Amniotic stem cell (primary cell): ENCODE data around the gene LCNL1.
"Not testable (repeated sequence)": the region's sequence is repeated elsewhere in the genome, so short reads cannot be mapped to it uniquely, and the experiment has no call there.

Source experiments
- DNase-seq: peaks from one replicate; lab custom pipeline; 2025; lab: John Stamatoyannopoulos, UW

Gene LCNL1

DNA sequence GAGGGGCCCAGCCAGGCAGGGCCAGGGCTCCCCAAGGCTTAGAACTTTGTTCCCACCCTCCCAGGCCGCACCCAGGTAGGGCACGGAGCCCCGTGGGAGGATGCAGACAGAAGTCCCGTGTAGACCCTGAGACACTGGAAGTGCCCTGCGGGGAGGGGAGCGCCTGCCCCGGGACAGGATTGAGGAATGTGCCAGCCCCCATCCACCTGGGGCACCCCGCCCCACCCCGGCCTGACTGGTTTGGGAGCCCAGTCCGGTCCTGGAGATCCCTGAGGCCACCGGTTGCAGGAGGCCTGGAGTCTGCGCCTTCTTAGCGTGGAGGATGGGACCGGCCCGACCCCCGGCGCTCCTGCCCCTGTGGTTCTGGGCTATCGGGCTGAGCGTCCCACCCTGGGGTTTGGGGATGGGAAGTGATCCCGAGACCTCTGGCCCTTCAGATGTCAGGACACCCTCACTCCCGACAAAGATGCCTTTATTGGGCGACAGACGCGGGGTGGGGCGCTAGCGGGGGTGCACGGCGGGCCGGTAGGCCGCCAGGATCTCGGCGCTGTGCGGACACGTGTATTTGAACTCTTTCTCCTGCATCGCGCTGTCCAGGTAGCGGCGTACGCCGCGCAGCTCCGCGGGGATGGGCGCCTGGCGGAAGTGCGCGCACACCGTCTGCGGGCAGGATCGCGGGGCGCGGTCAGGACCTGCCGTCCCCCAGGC, 11.5 kb downstream of the LCNL1 start:
- no peak for DNase-seq

DNA sequence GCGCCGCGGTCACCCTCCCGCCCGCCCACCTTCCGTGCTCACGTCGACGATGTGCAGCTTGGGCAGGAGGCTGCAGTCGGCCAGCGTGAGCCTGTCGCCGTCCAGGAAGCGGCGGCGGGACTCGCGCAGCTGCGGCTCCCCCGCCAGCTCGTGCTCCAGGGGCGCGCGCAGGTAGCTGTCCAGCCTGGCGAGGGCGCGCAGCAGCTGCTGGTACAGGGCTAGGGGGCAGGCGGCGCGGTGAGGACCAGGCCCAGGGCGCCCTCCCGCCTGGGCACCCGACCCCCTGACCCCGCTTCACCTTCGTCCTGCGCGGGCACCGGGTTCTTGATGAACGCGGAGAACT, 12.1 kb downstream of the LCNL1 start:
- DNase-seq: no peak

DNA sequence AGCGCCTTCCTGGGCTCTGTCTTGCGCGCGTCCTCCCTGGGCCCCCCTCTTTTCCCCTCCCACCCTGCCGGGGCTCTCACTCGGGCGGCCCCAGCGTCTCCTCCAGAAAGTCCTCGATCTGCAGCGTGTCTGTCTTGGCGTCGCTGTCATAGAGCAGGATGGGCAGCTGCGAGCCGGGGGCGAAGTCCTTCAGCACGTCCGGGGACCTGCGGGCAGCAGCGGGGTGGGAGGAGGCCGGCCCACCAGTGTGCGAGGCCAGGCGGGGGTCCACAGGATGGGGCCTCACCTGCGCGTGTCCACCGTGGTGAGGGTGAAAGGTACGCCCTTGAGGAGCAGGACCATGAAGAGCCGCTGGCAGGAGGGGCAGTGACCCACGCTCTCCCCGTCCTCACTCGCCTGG, 12.6 kb downstream of the LCNL1 start:
- DNase-seq: no peak

- no peak for DNase-seq
Measured at GRCh38 chr9:136995772-136996311, 13.0 kb downstream of the LCNL1 start.

DNA sequence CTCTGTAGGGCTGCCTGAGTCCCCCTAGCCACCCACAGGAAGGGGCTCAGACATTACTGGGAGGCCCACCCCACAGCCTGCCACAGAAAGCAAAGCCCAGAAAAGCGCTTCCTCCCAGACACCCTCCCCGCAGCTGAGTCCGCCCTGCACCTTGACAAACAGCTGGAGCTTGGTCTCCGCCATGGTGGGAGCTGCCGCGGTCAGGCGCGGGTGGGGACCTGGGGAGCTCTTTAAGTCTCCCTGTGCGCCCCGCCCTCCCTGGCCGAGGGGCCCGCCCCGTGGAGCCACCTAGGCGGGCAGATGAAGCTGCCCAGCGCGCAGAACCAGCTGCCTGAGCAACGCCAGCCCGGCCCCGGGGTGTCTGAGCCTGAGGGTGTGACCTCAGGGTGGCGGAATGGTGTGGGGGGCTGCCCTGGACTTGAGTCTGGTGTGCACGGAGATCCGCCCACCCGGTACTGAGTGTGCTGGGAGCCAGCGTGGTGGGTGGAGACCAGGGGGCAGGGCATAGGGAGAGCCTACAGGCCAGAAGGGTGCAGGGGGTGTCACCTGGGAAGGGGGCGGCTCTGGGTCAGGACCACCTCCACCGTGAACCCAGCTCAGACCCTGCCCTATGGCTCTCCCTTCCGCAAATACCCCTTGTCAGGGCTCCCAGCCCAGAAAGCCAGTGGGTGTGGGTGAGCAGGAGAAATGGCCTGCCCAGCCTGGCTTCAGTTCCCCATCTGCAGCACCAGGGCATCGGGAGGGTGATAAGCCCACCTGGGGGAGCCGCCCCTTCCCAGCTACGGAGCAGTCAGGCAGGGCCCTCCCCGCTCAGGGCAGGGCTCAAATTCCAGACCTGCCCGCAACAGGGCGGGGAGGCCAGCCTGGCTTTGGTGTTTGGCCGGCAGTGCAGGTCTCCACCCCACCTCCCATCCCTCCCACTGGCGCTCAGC, 13.8 kb downstream of the LCNL1 start, which contains the start of gene CLIC3:
CLIC3 (minus strand) TSS at position 208 of the 932 bp plus-strand sequence; CDS start at position 183, 25 bp downstream.
- no peak for DNase-seq

- DNase-seq: no peak
Measured at GRCh38 chr9:136997371-136997770, 14.6 kb downstream of the LCNL1 start.

DNA sequence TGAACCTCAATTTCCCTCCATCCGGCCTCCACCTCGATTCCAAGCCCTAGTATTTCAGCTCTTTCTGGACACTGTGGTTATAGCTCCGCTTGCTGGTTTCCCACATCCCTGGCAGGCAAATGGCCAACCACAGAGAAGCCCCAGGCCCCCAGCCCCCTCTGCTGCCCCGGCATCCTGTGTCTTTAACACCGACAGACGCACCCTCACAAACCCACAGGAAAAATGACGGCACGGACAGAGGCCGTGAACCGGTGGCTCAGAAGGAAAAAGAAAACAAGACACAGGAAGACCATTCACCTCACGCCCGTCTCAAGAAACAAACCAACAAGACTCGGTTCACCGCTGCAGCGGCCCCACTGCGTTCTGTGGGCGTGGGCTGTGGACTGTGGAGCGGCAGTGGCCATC, 15.0 kb downstream of the LCNL1 start:
- no peak for DNase-seq

DNA sequence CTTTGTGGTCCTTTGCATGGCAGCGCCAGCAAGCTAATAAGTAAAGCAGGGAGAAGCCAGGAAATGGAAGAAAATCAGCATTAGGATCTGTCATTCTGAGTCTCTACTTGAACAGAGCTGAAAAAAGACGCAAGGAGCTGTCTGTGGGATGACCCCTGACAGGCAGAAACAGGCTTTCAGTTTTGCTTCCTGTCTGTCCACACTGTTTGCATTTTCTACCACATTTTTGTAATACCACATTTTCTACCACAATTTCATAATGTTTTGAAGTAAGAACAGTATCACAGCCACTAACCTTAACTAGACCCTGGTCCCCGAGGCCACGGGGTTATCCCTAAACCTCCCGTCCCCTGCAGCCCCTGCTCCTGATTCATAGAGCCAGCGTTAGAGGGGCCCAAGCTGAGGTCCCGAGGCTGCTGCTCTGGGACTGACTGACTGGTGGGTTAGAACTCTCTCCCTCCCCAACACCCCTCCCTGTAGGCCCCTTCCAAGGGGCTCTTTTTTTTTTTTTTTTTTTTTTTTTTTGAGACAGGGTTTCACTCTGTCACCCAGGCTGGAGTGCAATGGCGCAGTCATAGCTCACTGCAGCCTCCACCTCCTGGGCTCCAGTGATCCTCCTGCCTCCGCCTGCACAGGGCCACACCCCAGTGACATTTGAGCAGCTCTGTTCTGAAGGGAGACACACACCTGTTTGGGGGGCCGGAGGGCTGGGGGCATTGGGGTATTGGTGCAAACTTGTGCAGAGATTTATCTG, 17.6 kb downstream of the LCNL1 start:
- no peak for DNase-seq

GRCh38 chr9:137001857-137002645, 19.3 kb downstream of the LCNL1 start:
- no peak for DNase-seq

DNA sequence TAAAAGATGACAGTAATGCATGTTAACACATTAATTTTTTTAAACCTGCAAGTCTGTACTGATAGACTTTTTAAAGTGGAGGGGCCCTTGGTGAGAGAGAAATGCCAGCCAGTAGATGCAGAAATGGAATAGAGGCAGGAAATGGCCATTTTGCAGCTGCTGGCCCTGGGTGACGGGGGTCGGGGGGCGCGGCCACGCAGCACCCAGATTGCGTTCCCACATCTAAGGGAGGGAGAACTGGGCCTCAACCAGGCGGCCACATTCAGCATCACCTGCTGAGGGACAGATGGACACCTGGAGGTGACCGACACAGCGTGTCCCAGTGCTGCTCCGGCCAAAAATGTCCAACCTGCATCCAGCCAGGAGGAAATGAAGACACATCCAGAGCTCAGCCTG, 19.9 kb downstream of the LCNL1 start:
- DNase-seq: no peak

DNA sequence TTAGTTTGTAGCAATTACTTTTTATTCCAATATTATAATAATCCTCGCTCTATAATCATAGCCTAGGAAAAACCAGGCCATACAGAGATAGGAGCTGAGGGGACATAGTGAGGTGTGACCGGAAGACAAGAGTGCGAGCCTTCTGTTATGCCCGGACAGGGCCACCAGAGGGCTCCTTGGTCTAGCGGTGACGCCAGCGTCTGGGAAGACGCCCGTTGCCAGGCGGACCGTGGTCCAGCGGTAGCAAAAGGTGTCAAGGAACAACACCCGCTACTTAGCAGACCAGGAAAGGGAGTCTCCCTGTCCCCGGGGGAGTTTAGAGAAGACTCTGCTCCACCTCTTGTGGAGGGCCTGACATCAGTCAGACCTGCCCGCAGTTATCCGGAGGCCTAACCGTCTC, 21.5 kb downstream of the LCNL1 start:
- not testable (repeated sequence) for DNase-seq

DNA sequence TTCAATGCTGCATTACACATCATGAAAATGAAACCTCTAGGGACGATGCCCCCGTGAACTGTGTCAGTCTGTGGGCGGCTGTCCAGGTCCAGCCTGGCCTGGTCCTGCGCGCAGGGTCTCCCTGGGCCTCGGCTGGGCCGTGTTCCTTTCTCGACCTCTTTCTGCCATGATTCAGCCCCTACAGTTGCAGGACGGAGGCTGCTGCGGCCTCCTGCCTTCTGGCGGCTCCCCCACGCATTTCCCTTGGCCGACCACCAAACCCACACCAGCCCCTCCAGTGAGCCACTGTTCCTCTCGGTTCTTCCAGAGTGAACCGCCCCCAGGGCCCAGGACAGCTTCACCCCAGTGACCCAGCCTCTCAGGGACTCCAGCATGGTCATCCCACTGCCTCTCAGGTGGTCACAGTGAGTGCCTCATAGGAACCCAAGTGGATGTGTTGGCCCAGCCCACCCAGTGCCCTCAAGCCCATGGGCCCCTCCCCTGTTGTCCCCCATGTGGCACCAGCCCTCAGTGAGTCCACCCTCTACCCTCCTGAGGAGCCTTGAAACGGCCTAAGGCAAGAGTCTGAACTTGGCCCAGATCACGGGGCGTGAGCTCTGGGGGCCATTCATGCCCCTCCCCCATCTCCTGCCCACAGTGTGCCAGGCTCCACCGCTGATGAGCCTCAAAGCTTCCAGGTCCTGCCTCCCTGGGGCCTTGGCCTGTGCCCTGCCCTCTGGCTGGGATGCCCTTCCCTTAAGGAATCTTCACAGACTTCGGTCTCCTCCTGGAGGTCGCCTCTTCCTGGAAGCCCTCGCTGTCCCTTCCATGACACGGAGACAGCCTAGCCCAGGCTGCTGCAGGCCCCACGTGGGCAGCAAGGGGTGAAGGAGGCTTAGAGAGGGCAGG, 23.6 kb downstream of the LCNL1 start:
- DNase-seq: no peak

DNA sequence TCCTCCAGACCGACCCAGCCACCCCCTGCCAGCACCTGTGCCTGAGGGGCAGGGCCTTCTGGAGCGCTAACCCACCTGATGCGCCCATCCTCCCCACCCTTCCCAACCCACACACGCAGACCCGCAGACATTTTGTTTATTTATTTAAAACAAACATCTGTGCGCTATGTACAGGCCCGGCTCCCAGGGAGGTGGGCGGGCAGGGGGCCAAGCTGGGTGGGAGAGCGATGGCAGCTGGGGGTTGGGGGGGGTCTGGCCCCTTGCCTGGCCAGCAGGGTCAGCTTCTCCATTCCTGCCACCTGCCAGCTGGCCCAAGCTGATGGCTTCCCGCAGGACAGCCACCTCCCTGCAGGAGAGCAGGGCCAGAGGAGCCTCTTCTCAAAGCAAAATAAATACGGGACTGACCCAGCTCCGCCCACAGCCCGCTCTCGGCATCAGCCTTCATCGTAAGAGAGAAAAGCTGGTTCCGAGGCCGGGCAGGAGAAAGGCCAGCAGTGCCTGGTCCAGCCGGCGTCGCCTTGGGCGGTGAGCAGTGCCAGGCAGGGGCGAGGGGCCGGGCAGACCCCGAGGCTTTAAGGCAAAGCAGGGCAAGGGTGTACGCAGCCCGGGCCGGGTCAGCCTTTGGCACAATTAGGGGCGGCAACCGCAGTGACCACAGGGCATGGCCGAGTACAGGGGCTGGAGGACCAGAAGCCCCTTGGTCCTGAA, 24.5 kb downstream of the LCNL1 start:
- no peak for DNase-seq

- no peak for DNase-seq
Measured at GRCh38 chr9:137007816-137008270, 25.1 kb downstream of the LCNL1 start.

DNA sequence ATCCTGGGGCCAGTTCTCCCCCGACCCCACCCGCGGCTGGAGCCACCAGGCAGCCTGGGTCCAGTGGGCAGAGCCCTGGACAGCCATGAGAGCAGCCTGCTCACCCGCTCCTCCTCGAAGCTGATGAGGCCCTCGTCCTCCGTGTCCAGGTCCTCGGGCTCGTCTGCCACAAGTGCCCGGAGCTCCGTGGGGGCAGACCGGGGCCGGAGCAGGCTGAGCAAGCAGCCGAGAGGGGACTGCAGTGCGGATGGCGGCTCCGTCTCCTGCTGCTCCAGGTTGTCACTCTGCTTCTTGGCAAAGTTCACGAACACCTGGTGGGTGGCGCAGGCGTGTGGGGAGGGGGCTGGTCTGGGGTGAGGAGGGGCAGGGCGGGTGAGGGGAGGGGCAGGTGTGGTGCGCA, 25.5 kb downstream of the LCNL1 start:
- no peak for DNase-seq

GRCh38 chr9:137009217-137009616, 26.4 kb downstream of the LCNL1 start:
- DNase-seq: no peak

- no peak for DNase-seq
Measured at GRCh38 chr9:137009938-137010732, 27.3 kb downstream of the LCNL1 start.

GRCh38 chr9:137011156-137011555, 28.4 kb downstream of the LCNL1 start:
- no peak for DNase-seq
